ENCODE results near the gene LMAN1L. TPM values are rescaled to one million over a fixed set of nuclear protein-coding genes. Genes with fewer than 3 reads are reported as not detected.

LMAN1L gene
- total RNA-seq, 1 donor from 2014 or later, result not detected

DNA sequence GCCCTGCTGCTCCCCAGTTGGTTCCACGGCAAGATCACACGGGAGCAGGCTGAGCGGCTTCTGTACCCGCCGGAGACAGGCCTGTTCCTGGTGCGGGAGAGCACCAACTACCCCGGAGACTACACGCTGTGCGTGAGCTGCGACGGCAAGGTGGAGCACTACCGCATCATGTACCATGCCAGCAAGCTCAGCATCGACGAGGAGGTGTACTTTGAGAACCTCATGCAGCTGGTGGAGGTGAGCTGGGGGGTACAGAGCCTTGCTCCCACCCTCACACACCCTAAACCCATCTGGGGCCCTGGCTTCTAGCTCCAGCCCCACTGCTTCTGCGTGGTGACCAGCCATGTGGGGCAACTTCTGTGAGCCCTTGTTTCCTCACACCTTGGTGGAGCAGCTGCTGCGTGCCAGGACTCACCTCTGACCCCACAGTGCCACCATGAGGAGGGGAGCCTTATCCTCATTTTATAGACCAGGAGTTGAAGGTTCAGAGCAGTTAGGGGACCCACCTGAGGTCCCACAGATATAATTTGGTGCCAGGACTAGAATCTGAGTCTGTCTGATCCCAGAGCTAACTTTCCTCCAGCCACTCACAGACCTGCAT is 13.3 kb upstream of the LMAN1L start:
- H3K4me1 Mint-ChIP-seq (ENCODE audit: unreplicated experiment), result peaks cover 5% of the 10 kb centered on the region
- H3K27ac Mint-ChIP-seq (ENCODE audit: unreplicated experiment), result no peak overlapping the region
- no peaks in the 10 kb centered on the region for H3K9me3 Mint-ChIP-seq (ENCODE audit: unreplicated experiment)
- peaks cover 16% of the 10 kb centered on the region for H3K36me3 Mint-ChIP-seq (ENCODE audit: low read depth, unreplicated experiment)
- DNase-seq (ENCODE audit: low spot score), result no peak
- TF ChIP-seq, protein P1, sequence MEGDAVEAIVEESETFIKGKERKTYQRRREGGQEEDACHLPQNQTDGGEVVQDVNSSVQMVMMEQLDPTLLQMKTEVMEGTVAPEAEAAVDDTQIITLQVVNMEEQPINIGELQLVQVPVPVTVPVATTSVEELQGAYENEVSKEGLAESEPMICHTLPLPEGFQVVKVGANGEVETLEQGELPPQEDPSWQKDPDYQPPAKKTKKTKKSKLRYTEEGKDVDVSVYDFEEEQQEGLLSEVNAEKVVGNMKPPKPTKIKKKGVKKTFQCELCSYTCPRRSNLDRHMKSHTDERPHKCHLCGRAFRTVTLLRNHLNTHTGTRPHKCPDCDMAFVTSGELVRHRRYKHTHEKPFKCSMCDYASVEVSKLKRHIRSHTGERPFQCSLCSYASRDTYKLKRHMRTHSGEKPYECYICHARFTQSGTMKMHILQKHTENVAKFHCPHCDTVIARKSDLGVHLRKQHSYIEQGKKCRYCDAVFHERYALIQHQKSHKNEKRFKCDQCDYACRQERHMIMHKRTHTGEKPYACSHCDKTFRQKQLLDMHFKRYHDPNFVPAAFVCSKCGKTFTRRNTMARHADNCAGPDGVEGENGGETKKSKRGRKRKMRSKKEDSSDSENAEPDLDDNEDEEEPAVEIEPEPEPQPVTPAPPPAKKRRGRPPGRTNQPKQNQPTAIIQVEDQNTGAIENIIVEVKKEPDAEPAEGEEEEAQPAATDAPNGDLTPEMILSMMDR (IDR thresholded peaks at IDR 0.05; ENCODE audit: unreplicated experiment), result no peak
- peaks cover 6% of the 10 kb centered on the region for H3K27me3 Mint-ChIP-seq (ENCODE audit: unreplicated experiment)
- no peak overlapping the region for H3K4me3 Mint-ChIP-seq (ENCODE audit: unreplicated experiment)

DNA sequence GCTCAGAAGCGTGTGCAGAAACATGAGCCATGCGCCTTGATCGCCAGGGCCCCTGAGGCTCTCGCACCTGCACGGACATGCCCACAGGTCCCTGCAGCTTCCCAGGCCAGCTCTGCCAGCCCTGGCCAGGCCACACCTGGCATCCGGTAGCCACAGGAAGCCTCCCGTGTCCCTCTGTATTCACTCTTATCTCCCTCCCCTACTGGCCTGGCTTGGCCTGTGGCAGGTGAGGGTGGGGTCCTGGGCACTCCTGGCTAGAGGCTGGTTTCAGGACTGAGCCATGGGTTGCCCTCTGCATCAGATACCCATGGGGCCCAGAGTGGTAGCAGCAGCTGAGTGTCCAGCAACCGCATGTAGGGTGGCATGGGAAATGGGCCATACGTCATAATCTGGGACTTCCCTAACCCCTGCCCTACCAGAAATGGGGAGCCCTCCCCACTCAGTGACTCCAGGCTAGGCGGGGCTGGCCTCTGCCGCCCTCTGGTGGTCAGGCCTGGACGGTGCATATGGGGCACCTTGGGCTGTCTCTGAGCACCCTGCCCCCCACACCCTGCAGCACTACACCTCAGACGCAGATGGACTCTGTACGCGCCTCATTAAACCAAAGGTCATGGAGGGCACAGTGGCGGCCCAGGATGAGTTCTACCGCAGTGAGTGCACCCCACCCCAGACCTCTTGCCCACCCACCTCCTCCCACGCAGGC is 12.6 kb upstream of the LMAN1L start:
- Mint-ChIP-seq H3K4me1 (ENCODE audit: unreplicated experiment) (peaks cover 3% of the 10 kb centered on the region), H3K27me3 (ENCODE audit: unreplicated experiment) (peaks cover 9% of the 10 kb centered on the region), H3K4me3 (ENCODE audit: unreplicated experiment) (no peak overlapping the region), H3K36me3 (ENCODE audit: low read depth, unreplicated experiment) (peaks cover 19% of the 10 kb centered on the region), H3K27ac (ENCODE audit: unreplicated experiment) (no peak overlapping the region), H3K9me3 (ENCODE audit: unreplicated experiment) (no peaks in the 10 kb centered on the region)
- DNase-seq (ENCODE audit: low spot score), result peak; percentile 75
- TF ChIP-seq, protein P1 (IDR thresholded peaks at IDR 0.05; ENCODE audit: unreplicated experiment), result peak; percentile 91

DNA sequence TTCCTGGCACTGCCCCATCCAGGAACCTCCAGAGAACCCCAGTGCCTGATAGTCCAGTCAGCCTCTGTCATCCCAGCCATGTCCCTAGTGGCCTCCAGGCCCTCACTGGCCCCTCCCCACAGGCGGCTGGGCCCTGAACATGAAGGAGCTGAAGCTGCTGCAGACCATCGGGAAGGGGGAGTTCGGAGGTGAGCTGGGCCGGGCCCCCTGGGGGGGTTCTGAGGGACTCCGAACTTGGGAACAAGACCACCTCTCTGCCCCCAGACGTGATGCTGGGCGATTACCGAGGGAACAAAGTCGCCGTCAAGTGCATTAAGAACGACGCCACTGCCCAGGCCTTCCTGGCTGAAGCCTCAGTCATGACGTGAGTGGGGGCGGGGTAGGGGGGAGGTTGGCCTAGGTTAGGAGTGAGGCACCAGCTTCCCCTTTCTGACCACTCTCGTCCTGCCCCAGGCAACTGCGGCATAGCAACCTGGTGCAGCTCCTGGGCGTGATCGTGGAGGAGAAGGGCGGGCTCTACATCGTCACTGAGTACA is 12.0 kb upstream of the LMAN1L start:
- Mint-ChIP-seq H3K27me3 (ENCODE audit: unreplicated experiment) (peaks cover 9% of the 10 kb centered on the region), H3K4me1 (ENCODE audit: unreplicated experiment) (no peaks in the 10 kb centered on the region), H3K27ac (ENCODE audit: unreplicated experiment) (no peak overlapping the region), H3K4me3 (ENCODE audit: unreplicated experiment) (no peak overlapping the region), H3K36me3 (ENCODE audit: low read depth, unreplicated experiment) (peaks cover 20% of the 10 kb centered on the region), H3K9me3 (ENCODE audit: unreplicated experiment) (no peaks in the 10 kb centered on the region)
- DNase-seq (ENCODE audit: low spot score), result no peak
- TF ChIP-seq, protein P1 (IDR thresholded peaks at IDR 0.05; ENCODE audit: unreplicated experiment), result no peak

DNA sequence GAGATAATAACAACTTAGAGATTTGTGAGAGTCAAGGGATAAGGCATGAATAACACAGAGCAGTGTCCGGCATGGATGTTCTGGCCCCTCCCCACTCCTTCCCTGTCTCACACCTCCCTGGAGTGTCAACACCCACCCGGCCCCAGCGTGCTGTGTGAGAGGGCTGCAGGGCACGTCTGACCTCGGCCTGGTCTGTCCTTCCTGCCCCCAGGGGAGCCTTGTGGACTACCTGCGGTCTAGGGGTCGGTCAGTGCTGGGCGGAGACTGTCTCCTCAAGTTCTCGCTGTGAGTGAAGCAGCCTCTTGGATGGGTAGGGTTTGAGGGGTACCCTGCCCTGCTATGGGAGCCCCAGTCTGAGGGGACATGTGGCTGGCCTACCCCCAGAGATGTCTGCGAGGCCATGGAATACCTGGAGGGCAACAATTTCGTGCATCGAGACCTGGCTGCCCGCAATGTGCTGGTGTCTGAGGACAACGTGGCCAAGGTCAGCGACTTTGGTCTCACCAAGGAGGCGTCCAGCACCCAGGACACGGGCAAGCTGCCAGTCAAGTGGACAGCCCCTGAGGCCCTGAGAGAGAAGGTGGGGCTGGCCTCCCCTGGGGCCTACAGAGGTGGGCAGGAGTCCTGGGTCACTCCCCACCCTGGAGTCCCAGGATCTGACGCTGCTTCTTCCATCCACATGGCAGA is 11.2 kb upstream of the LMAN1L start:
- Mint-ChIP-seq H3K27me3 (ENCODE audit: unreplicated experiment) (peaks cover 9% of the 10 kb centered on the region), H3K4me1 (ENCODE audit: unreplicated experiment) (no peaks in the 10 kb centered on the region), H3K4me3 (ENCODE audit: unreplicated experiment) (peak overlapping the region; percentile 47), H3K36me3 (ENCODE audit: low read depth, unreplicated experiment) (peaks cover 16% of the 10 kb centered on the region), H3K9me3 (ENCODE audit: unreplicated experiment) (no peaks in the 10 kb centered on the region), H3K27ac (ENCODE audit: unreplicated experiment) (no peak overlapping the region)
- TF ChIP-seq, protein P1 (IDR thresholded peaks at IDR 0.05; ENCODE audit: unreplicated experiment), result no peak
- DNase-seq (ENCODE audit: low spot score), result no peak

All from endothelial cell (in vitro differentiated cells).